Measurements from ENCODE around the gene MACROD2.

MACROD2 gene

DNA sequence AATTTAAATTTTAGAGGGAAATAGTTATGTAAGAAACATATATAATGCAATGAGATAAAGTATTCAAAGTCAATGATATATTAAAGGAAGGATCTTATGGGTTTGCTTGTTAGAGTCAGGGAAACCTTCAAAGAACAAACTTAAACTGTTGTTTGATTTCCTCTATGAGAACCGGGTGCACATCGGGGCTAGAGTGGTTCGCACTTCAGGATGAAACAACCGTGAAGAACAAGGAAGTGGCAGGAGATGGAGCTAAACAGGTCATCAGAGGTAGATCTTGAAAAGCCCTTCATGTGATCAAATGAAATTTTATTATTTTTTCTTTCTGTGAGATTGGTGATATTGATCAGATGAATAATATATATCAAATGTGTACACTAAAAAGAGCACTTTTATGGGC, 1294.0 kb downstream of the MACROD2 start:
- in situ Hi-C loops (cut with MboI; ENCODE audit: low sequenced_read_pairs), result no loop called here

DNA sequence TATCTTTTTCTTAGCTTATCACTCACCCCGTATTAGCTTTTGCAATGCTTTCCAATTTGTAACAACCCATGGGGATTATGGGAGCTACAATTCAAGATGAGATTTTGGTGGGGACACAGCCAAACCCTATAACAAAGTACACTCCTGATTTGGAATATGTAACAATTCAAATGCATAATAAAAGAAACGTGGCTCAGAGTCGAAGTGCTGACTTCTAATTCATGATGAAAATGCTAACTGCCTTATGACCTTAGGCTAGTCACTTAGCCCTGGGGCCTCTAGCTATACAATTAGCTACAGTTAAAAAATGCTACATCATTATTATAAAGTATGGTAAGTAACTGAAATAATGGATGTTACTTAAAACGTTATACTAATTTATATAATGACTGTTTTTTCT, 1297.1 kb downstream of the MACROD2 start:
- in situ Hi-C loops (cut with MboI; ENCODE audit: low sequenced_read_pairs), result no loop called here

DNA sequence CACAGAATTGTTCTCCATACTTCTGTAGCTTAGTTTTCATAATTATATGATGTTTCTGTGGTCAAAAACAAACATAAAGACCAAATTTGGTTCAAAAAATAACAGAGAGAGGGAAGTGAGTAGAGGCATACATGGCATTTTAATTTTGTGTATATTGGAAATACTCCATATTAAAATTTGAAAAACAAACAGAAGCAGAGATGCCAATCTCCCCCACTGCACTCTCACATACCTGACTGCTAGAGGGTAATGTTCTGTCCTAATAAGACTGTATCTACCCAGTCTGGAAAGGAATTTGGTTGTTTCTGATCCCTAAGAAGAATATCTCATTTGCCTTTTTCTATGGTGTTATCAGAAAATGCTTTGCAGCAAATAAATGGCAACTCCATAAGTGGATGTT, 1301.1 kb downstream of the MACROD2 start:
- in situ Hi-C loops (cut with MboI; ENCODE audit: low sequenced_read_pairs), result no loop called here

DNA sequence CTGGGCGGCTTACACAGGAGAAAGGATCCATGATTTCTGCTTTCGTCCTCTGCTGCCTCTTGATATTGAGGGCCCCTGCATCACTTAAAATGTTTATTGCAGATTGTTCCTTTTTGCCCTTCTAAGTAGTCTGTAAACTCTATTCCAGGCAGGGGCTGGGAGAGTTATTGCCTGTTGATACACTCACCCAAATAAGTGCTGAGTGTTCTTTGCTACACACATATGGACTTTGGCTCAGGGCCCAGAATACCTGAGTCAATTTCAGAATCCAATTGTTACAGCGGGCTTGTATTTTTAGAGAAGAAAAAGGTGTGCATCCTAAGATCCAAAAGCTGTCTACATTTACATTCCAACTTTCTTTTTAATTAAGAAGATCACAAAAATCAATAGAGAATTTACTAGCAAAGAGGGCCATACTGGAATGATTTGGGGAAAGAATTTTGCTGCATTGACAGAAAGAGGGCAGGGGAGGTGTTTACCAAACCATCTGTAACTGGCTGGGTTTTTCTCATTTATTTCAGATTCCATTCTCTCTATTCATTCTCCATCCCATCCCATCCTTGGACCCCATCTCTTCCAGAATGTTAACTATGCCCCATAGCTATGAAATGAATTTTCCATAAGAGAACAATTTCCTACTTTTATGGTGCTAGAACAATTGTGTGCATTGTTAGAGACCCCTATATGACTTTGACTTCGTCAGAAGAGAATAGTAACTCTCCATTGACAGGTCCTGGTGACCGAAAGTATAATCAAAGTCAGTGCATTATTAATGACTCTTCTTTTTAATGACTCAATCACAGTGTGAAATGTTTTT, 1302.0 kb downstream of the MACROD2 start:
- in situ Hi-C loops (cut with MboI; ENCODE audit: low sequenced_read_pairs), result no loop called here

DNA sequence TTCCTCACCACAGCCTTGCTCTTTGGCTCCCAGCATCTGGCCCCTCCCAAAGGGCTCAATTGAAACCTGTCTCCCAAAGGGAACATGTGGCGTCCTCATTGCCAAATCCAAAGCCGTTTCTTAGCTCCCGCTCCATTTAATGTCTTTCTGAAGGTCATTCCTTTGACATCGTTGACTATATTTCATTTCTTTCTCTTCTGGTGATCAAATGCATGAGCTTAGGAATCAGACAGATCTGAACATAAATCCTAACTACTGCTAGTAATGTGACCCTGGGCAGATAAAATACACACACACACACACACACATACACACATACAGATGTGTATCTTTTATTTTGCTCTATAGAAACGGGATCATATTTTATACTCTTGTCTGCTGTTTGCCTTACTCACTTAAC, 1306.8 kb downstream of the MACROD2 start:
- in situ Hi-C loops (cut with MboI; ENCODE audit: low sequenced_read_pairs), result no loop called here

DNA sequence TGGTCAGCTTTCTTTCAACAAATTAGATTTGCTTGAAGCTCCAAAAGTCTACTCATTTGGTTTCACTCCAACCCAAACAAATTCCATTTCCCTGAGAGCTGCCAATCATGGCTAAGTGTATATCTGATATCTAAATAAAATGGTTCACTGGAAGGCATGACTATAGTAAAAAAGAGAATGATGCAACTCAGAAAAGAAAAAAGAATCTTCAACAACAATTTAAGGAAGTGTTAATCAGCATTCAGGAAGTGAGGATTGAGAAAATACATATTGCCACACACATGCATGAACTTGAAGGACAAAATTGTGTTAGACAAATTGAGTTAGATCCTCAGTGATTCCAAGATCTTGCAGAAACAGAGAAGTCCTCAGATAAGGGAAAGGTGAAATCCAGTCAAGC, 1315.0 kb downstream of the MACROD2 start:
- in situ Hi-C loops (cut with MboI; ENCODE audit: low sequenced_read_pairs), result no loop called here

- in situ Hi-C loops (cut with MboI; ENCODE audit: low sequenced_read_pairs), result no loop called here
These were observed 1321.2 kb downstream of the MACROD2 start for GRCh38 chr20:15316556-15316955.

GRCh38 chr20:15317546-15318232, 1322.4 kb downstream of the MACROD2 start:
- in situ Hi-C loops (cut with MboI; ENCODE audit: low sequenced_read_pairs), result no loop called here

- in situ Hi-C loops (cut with MboI; ENCODE audit: low sequenced_read_pairs), result no loop called here
These were observed 1323.4 kb downstream of the MACROD2 start for GRCh38 chr20:15318682-15319081.

- in situ Hi-C loops (cut with MboI; ENCODE audit: low sequenced_read_pairs), result no loop called here
These were observed 1324.1 kb downstream of the MACROD2 start for GRCh38 chr20:15319439-15319838.

DNA sequence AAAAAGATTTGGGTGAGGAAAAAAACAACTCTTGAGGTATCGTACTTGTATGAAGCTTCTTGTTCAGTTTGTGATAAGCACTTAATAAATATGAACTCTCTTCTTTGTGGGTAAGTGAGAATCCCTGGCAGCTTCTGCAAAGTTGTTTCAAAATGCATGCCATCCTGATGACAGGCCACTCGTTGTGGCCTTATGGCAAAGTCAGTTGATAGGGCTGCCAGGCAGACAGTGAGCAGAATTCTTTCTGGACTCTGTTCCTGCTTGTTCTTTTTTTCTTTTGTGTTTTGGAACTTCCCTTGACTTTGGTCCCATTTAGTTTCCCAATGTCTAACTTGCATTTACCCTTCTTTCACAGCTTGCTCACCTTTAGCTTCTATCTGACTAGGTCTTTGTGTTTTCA, 1325.6 kb downstream of the MACROD2 start:
- in situ Hi-C loops (cut with MboI; ENCODE audit: low sequenced_read_pairs), result no loop called here

DNA sequence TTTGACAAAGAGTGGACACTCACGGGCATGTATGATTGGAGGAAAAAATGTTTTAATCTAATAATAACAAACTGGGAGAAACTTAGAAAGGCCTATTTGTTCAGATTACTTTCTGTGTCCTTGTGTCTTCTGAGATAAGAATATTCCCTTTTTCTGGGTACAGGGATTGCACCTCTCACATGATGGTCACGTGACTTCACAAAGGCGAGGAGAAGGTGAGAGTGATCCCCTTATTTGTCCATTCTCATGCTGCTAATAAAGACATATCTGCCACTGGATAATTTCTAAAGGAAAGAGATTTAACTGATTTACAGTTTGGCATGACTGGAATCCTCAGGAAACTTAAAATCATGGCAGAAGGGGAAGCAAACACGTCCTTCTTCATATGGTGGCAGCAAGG, 1331.8 kb downstream of the MACROD2 start:
- in situ Hi-C loops (cut with MboI; ENCODE audit: low sequenced_read_pairs), result no loop called here

DNA sequence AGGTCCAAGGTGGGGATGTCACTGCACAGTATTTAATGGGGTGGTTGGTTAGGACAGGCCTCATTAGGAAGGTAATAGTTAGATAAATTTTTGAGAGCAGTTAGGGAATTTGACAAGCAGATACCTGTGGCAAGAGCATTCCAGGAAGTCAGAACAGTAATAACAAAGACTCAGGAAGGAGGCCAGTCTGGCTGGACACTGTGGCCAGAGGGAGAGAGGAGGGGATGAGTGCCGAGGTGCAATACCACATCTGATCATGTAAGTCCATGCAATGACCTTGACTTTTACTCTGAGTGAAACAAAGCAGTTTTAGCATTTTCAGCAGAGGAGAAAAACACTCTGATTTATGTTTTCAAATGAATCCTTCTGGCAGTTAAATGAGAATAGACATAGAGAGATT, 1332.8 kb downstream of the MACROD2 start:
- in situ Hi-C loops (cut with MboI; ENCODE audit: low sequenced_read_pairs), result no loop called here

DNA sequence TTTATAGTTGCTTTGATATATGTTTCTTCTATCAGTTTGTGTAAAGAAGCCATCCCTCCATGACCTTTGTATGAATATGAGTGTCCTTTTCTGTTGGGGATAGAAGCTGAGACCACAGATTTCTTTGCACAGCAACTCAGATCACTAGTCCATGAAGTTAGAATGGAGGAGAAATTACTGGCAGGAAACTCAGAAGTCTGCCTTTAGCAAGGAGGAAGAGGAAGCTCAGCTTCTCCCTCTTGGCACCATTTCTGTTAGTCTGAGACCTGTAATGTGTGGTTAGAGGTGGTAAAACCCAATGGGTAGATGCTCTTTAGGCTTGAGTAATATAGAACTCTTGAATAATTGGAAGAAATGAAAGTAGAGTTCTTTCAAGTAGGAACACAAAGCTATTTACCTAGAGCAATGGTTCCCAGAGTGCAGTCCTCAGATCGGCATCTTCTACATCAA, 1337.4 kb downstream of the MACROD2 start:
- in situ Hi-C loops (cut with MboI; ENCODE audit: low sequenced_read_pairs), result no loop called here

GRCh38 chr20:15333170-15333569, 1337.9 kb downstream of the MACROD2 start:
- in situ Hi-C loops (cut with MboI; ENCODE audit: low sequenced_read_pairs), result no loop called here

GRCh38 chr20:15336011-15336410, 1340.7 kb downstream of the MACROD2 start:
- in situ Hi-C loops (cut with MboI; ENCODE audit: low sequenced_read_pairs), result no loop called here

- in situ Hi-C loops (cut with MboI; ENCODE audit: low sequenced_read_pairs), result no loop called here
These were observed 1341.2 kb downstream of the MACROD2 start for GRCh38 chr20:15336536-15336935.

DNA sequence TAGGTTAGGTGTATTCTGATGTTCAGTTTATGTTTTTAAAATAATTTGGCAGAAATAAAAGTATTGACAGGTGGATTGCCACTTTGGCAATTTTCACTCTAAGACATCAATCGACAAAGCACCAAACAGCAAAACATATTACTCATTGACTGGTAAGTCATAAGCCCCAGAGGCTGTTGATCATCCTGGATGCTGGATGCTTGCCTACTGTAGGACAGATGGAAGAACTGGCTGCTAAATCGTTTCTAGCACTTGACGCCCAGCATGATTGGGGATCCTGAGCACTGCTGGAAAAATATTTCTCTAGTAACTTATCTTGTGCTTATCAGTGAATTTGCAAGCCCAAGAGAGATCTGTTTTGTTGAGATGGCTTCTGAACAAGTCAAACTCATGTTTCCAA, 1343.9 kb downstream of the MACROD2 start:
- in situ Hi-C loops (cut with MboI; ENCODE audit: low sequenced_read_pairs), result no loop called here

DNA sequence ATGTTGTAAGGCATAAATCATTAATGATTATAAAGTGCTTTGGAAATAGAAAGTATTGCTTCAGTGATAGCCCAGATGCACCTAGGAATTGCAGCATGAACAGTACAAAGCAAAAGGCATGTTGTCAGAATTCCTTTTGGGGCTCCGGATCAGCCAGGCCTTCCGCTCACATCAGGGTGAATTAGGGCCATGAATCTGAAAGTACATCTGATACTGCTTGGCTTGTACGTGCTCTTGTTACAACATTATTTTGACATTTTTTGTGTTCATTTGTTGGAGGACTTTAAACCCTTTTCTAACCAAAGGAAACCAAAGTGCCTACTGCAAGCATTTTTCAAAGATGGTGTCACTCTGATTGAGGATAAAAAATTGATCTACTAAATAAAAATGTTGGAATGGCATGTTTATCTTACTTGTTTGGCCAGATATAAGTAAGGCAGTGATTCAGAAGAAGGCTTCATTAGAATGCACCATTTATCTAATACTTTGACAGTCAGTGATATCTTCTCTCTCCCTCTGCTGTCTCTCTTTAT, 1347.7 kb downstream of the MACROD2 start:
- in situ Hi-C loops (cut with MboI; ENCODE audit: low sequenced_read_pairs), result no loop called here

- in situ Hi-C loops (cut with MboI; ENCODE audit: low sequenced_read_pairs), result no loop called here
These were observed 1350.0 kb downstream of the MACROD2 start for GRCh38 chr20:15345287-15345686.

DNA sequence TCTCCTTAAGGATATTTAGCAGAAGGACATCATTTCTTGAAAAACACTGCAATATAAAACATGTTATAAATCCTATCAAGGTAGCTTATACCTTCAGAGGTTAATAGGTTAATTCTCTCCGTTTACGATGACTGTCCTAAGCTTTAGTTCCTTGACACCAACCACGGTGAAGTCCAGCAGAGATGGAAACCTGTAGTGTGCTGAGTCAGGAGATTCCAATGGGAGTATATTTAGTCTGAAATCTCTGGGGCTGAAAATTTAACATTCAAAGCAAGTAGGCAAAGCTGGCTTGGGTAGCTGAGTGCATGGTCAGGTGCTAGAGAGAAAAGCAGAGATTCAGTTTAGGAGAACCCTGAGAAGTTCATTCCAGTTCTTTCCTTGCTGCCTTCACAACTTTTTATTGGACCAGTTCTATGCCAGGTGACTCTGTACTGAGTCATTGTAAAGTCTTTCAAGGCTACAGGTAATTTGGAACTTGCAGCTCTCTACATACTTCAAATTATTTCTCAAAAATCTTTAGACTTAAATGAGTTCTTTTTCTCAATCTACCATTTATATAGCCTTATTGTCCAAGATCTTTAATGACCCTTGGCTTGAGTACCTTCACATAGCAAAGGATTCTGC, 1351.5 kb downstream of the MACROD2 start:
- in situ Hi-C loops (cut with MboI; ENCODE audit: low sequenced_read_pairs), result no loop called here

GRCh38 chr20:15359056-15359455, 1363.7 kb downstream of the MACROD2 start:
- in situ Hi-C loops (cut with MboI; ENCODE audit: low sequenced_read_pairs), result no loop called here
